ENCODE measurements around the gene HOMER1. TPM values are rescaled to one million over a fixed set of nuclear protein-coding genes. Genes with fewer than 3 reads are reported as not detected.

HOMER1 gene
- total and polyA plus RNA-seq, 2 of the 4 experiments (the other 2 are of a cell fraction): 1.9 to 6.8 TPM

- no peak overlapping the region for H2BK120ac ChIP-seq (ENCODE audit: low read depth, low read length)
These were observed 57.5 kb downstream of the HOMER1 start for GRCh38 chr5:79456400-79456799.

More at GRCh38 chr5:79456400-79456799, 57.5 kb downstream of the HOMER1 start:
- ChIA-PET POLR2A (ENCODE audit: unreplicated experiment) (no interaction called here), CTCF (interaction anchor here (0.6 to 1.3 kb wide), 3 partner anchors 11 to 435 kb away, joined by 3 read pairs; no protein-coding TSS in a partner anchor)
- dilution Hi-C loops (cut with HindIII; ENCODE audit: low sequenced_read_pairs, unreplicated experiment): no loop called here
- Histone ChIP-seq H3K9me3 (ENCODE audit: control insufficient read depth, insufficient read depth, low read length) (no peaks in the 10 kb centered on the region), H3K4me3 (ENCODE audit: insufficient read depth, low read depth, low read length) (no peak overlapping the region), H3K4me2 (ENCODE audit: low read depth, low read length) (no peak overlapping the region), H4K20me1 (ENCODE audit: insufficient read depth, low read length) (no peaks in the 10 kb centered on the region), H3K14ac (replicated peaks; ENCODE audit: low read depth, low read length) (no peak overlapping the region), H3K79me1 (ENCODE audit: low read depth in 1 of 2, low read length in 2 of 2) (no peaks in the 10 kb centered on the region), H2AK5ac (ENCODE audit: low read depth, low read length) (no peak overlapping the region), H3K9me1 (ENCODE audit: insufficient read depth, low read length) (no peaks in the 10 kb centered on the region), H3K4ac (ENCODE audit: low read depth, low read length) (no peak overlapping the region), H3K36me3 (ENCODE audit: control insufficient read depth, insufficient read depth, low read length) (peaks cover 2% of the 10 kb centered on the region; the same call in 1 of the 2 replicates), H2AFZ (replicated peaks; ENCODE audit: low read length, poor library complexity) (no peak overlapping the region), H3K27me3 (ENCODE audit: control insufficient read depth, insufficient read depth, low read length) (no peaks in the 10 kb centered on the region), H2BK15ac (ENCODE audit: low read depth, low read length) (no peak overlapping the region), H2BK20ac (ENCODE audit: low read depth, low read length) (no peak overlapping the region), H2BK5ac (ENCODE audit: low read depth, low read length, poor library complexity, severe bottlenecking) (no peak overlapping the region), H4K8ac (ENCODE audit: low read depth in 2 of 2, low read length in 2 of 2) (no peak overlapping the region), H3K9ac (ENCODE audit: low read depth, low read length) (no peak overlapping the region), H3K4me1 (ENCODE audit: control insufficient read depth, insufficient read depth, low read length) (no peaks in the 10 kb centered on the region), H2AK9ac (replicated peaks; ENCODE audit: low read depth, low read length, poor library complexity) (no peak overlapping the region), H4K91ac (ENCODE audit: insufficient read depth, low read depth, low read length) (no peak overlapping the region), H3K27ac (ENCODE audit: insufficient read depth, low read length) (no peak overlapping the region), H3K56ac (ENCODE audit: extremely low read depth, insufficient read depth, low read length) (no peak overlapping the region), H3K18ac (ENCODE audit: low read depth, low read length) (no peak overlapping the region), H4K5ac (ENCODE audit: low read depth, low read length) (no peak overlapping the region), H3K23ac (ENCODE audit: low read depth, low read length) (no peak overlapping the region)
- no peak for DNase-seq
- in situ Hi-C loops (cut with MboI; ENCODE audit: low sequenced_read_pairs): no loop called here
- TF ChIP-seq CTCF (conservative IDR thresholded peaks at IDR 0.05; ENCODE audit: low read depth, low read length): no peak
- no peak for TF ChIP-seq RFX5 (IDR thresholded peaks at IDR 0.05; ENCODE audit: low read depth, low read length)
- no peak for TF ChIP-seq MAFK (IDR thresholded peaks at IDR 0.05; ENCODE audit: low read depth, low read length)
- BruUV-seq (replicated peaks): no TSS peak
- intact Hi-C loops (cut with micrococcal nuclease): no loop called here
- ATAC-seq (ENCODE audit: low read depth): no peak
